Suprapubic skin (tissue), 4 donors: ENCODE results near the gene POU6F1.
A peak's percentile ranks its signal among the peaks of the same experiment; 100 is the strongest.

Source experiments
- CTCF ChIP-seq, 2 donors: fragments of 200-600 bp in 1 of 2; fragments of 450-650 bp in 1 of 2; sonication (generic) in 1 of 2; IDR thresholded peaks; one replicate each; pipeline ENCODE4 v1.5.1; 2016 to 2019; ENCODE audit warnings: antibody characterized with exemption in 2 of 2, mild to moderate bottlenecking in 1 of 2, moderate library complexity in 1 of 2
- POLR2A ChIP-seq, 2 donors: fragments of 450-650 bp; IDR thresholded peaks; one replicate each; pipeline ENCODE4 v1.6.1; 2017; ENCODE audit warnings: antibody characterized with exemption in 2 of 2, mild to moderate bottlenecking in 2 of 2, moderate library complexity in 2 of 2
- POLR2AphosphoS5 ChIP-seq, 3 donors: sonication (generic); formaldehyde crosslinking; IDR thresholded peaks; one replicate each; pipeline ENCODE4 v1.6.1; 2017; ENCODE audit warnings: antibody characterized with exemption in 3 of 3

- peak; percentile 9 to 21 for TF ChIP-seq CTCF (IDR thresholded peaks at IDR 0.05)
- TF ChIP-seq POLR2A (IDR thresholded peaks at IDR 0.05), result no peak
- no peak for TF ChIP-seq POLR2AphosphoS5 (IDR thresholded peaks at IDR 0.05)
Observed at GRCh38 chr12:51217133-51217967, 512 bp downstream of the POU6F1 start.
